Nephron progenitor cell (in vitro differentiated cells): Measurements from ENCODE around the gene FOXP3.

Source experiments
- DNase-seq: peaks from one replicate; pipeline ENCODE4 v3.0.0; 2021
- H3K27ac Mint-ChIP-seq: 2 replicates; pipeline ENCODE4 v1.8.0; 2021; ENCODE audit warnings: mild to moderate bottlenecking, moderate library complexity, mixed read lengths
- H3K27me3 Mint-ChIP-seq: 2 replicates; pipeline ENCODE4 v1.8.0; 2021; ENCODE audit warnings: mild to moderate bottlenecking, low read depth, mixed read lengths; ENCODE audit not compliant: poor library complexity
- H3K36me3 Mint-ChIP-seq: 2 replicates; pipeline ENCODE4 v1.8.0; 2021; ENCODE audit warnings: low read depth, mixed read lengths
- H3K4me1 Mint-ChIP-seq: 2 replicates; pipeline ENCODE4 v1.8.0; 2021; ENCODE audit warnings: mixed read lengths
- H3K4me3 Mint-ChIP-seq: 2 replicates; pipeline ENCODE4 v1.8.0; 2021; ENCODE audit warnings: mild to moderate bottlenecking, moderate library complexity, mixed read lengths
- H3K9me3 Mint-ChIP-seq: 2 replicates; pipeline ENCODE4 v1.8.0; 2021; ENCODE audit warnings: mild to moderate bottlenecking, moderate library complexity, mixed read lengths
- TF ChIP-seq, protein P1 (sequence below): fragments of 200-600 bp; sonication (generic); IDR thresholded peaks from 2 replicates; pipeline ENCODE4 v1.5.0; 2021; ENCODE audit warnings: antibody characterized with exemption

Gene FOXP3

DNA sequence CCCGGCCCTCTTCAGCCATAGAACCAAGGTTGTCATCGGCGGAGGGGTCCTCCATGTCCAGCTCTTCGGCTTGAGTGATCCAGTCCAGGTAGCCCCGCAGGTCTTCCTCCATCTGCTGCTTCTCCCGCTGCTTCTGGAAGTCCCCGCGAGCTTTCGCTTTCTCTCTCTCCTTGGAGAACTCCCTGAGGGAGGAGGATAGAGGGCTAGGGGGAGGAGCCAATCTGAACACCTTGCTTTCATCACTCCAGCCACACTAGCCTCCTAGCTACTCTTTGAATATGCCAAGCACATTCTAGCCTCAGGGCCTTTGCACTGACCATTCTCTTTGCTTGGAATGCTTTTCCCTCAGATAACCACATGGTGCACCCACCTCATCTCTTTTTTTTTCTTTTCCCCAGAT is 37.6 kb downstream of the FOXP3 start:
- Mint-ChIP-seq H3K4me3 (no peak overlapping the region), H3K27me3 (peaks cover 32% of the 10 kb centered on the region), H3K4me1 (no peaks in the 10 kb centered on the region), H3K27ac (no peak overlapping the region), H3K36me3 (no peaks in the 10 kb centered on the region), H3K9me3 (peaks cover 79% of the 10 kb centered on the region)
- no peak for DNase-seq
- TF ChIP-seq, protein P1, sequence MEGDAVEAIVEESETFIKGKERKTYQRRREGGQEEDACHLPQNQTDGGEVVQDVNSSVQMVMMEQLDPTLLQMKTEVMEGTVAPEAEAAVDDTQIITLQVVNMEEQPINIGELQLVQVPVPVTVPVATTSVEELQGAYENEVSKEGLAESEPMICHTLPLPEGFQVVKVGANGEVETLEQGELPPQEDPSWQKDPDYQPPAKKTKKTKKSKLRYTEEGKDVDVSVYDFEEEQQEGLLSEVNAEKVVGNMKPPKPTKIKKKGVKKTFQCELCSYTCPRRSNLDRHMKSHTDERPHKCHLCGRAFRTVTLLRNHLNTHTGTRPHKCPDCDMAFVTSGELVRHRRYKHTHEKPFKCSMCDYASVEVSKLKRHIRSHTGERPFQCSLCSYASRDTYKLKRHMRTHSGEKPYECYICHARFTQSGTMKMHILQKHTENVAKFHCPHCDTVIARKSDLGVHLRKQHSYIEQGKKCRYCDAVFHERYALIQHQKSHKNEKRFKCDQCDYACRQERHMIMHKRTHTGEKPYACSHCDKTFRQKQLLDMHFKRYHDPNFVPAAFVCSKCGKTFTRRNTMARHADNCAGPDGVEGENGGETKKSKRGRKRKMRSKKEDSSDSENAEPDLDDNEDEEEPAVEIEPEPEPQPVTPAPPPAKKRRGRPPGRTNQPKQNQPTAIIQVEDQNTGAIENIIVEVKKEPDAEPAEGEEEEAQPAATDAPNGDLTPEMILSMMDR, result no peak

DNA sequence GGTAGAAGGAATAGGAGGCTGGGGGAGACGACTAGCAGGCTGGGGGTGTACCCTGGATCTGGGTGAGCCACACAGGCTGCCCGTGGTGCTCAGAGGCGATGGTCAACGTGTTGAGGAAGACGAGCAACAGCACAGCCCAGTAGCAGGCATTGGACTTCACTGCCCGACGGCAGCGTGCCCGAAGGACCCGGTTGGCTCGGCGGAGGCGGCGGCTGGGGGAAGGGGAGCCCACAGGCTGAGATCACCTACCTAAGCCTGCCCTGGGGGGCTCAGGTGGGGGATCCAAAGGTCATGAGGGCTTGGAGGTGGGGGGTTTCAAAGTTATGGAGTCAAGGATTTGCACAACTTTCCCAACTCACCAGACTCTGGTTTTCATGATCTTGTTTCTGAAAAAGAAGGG is 38.7 kb downstream of the FOXP3 start:
- no peaks in the 10 kb centered on the region for H3K36me3 Mint-ChIP-seq
- H3K4me3 Mint-ChIP-seq, result no peak overlapping the region
- no peaks in the 10 kb centered on the region for H3K4me1 Mint-ChIP-seq
- peaks cover 34% of the 10 kb centered on the region for H3K27me3 Mint-ChIP-seq
- no peak for DNase-seq
- TF ChIP-seq, protein P1, result no peak
- H3K27ac Mint-ChIP-seq, result no peak overlapping the region
- peaks cover 77% of the 10 kb centered on the region for H3K9me3 Mint-ChIP-seq

DNA sequence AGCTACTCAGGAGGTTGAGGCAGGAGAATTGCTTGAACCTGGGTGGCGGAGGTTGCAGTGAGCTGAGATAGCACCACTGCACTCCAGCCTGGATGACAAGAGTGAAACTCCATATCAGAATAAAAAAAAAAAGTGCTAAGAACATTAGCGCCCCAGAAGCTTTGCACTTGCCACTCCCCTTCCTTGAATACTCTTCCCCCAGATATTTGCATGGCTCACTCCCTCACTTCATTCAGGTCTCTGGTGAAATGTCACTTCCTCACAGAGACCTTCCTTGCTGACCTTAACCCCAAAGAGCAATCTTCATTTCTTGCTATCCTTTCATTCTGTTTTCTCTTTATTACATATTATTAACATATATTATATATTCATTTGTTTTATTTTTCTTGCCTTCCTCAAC is 42.6 kb downstream of the FOXP3 start:
- no peak for DNase-seq
- H3K4me3 Mint-ChIP-seq, result no peak overlapping the region
- no peak overlapping the region for H3K27ac Mint-ChIP-seq
- H3K27me3 Mint-ChIP-seq, result peaks cover 44% of the 10 kb centered on the region
- H3K9me3 Mint-ChIP-seq, result peaks cover 83% of the 10 kb centered on the region
- H3K4me1 Mint-ChIP-seq, result no peaks in the 10 kb centered on the region
- TF ChIP-seq, protein P1, result no peak
- no peaks in the 10 kb centered on the region for H3K36me3 Mint-ChIP-seq

DNA sequence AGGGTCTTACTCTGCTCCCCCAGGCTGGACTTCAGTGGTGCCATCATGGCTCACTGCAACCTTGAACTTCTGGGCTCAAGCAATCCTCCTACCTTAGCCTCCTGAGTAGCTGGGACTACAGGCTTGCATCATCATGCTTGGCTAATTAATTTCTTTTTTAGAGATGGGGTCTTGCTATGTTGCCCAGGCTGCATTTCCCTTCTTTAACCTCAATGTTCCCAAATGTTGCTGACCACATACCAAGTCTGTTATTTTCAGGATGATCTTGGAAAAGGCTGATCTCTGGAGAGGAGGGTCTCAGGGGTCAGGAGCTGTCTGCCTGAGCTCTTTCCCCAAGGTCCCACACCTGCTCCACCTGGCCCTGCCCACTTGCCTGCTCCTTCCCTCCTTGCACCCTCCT is 44.4 kb downstream of the FOXP3 start:
- Mint-ChIP-seq H3K27ac (no peak overlapping the region), H3K4me1 (no peaks in the 10 kb centered on the region), H3K9me3 (peaks cover 83% of the 10 kb centered on the region), H3K36me3 (no peaks in the 10 kb centered on the region), H3K4me3 (no peak overlapping the region), H3K27me3 (peaks cover 41% of the 10 kb centered on the region)
- DNase-seq, result no peak
- TF ChIP-seq, protein P1, result no peak

DNA sequence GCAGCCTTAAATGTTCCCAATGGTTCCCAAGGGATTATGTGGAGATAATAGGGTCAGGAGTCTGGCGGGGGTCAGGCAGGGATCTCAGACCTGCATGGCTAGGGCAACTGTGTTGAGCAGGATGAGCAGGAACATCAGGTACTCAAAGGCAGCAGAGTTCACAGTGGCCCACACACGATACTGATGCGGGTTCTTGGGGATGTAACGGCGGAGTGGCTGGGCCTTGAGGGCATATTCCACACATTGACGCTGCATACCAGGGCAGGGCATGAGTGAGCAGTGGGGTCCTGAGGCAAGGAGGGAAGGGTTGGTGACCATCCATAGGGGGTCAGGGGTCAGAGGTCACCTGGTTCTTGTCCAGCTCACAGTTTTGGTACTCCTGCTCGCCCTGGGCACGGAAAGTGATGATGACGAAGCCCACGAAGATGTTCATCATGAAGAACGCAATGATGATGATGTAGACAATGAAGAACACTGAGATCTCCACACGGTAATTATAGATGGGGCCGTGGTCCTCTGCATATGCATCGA is 49.4 kb downstream of the FOXP3 start:
- peaks cover 25% of the 10 kb centered on the region for H3K27me3 Mint-ChIP-seq
- no peak overlapping the region for H3K4me3 Mint-ChIP-seq
- TF ChIP-seq, protein P1, result no peak
- H3K4me1 Mint-ChIP-seq, result no peaks in the 10 kb centered on the region
- H3K9me3 Mint-ChIP-seq, result peaks cover 86% of the 10 kb centered on the region
- H3K27ac Mint-ChIP-seq, result no peak overlapping the region
- no peak for DNase-seq
- no peaks in the 10 kb centered on the region for H3K36me3 Mint-ChIP-seq

DNA sequence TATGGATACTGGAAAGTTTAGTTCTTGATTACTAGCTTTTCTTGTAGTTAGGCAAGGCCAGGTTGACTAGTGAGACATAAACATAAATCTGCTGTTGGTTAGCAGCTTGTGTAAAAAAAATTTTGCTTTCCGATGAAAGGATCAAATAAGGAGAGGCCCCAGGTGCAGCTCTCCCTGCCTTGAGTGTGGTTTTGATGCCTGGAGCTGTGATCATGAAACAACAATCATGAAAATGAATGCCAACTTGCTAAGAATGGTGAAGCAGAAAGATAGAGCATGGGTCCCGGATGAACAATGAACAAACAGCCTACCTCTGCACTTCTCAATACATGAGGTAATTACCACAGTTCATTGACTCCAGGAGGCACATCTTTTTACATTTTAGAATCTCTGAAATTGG is 50.1 kb downstream of the FOXP3 start:
- DNase-seq, result no peak
- TF ChIP-seq, protein P1, result no peak
- H3K27me3 Mint-ChIP-seq, result peaks cover 22% of the 10 kb centered on the region
- no peak overlapping the region for H3K4me3 Mint-ChIP-seq
- H3K27ac Mint-ChIP-seq, result no peak overlapping the region
- H3K36me3 Mint-ChIP-seq, result no peaks in the 10 kb centered on the region
- no peaks in the 10 kb centered on the region for H3K4me1 Mint-ChIP-seq
- H3K9me3 Mint-ChIP-seq, result peaks cover 82% of the 10 kb centered on the region
